HEK293T (cell line): Measurements from ENCODE around the gene PROS1.
"Not testable (repeated sequence)": the region's sequence is repeated elsewhere in the genome, so short reads cannot be mapped to it uniquely, and the experiment has no call there.

Experiments used
- ARNT ChIP-seq: fragments of 450-650 bp; IDR thresholded peaks from 2 replicates; pipeline ENCODE4 v1.6.1; 2017; ENCODE audit warnings: mild to moderate bottlenecking
- BHLHE40 ChIP-seq: fragments of 450-650 bp; IDR thresholded peaks from 2 replicates; pipeline ENCODE4 v1.6.1; 2016; ENCODE audit warnings: mild to moderate bottlenecking, moderate library complexity, borderline replicate concordance
- ELF4 ChIP-seq: fragments of 450-650 bp; IDR thresholded peaks from 2 replicates; pipeline ENCODE4 v1.6.1; 2017; ENCODE audit warnings: antibody characterized with exemption
- FOXA1 ChIP-seq: fragments of 450-650 bp; IDR thresholded peaks from 2 replicates; pipeline ENCODE4 v1.6.1; 2016; ENCODE audit warnings: mild to moderate bottlenecking
- FOXK2 ChIP-seq: fragments of 450-650 bp; IDR thresholded peaks from 2 replicates; pipeline ENCODE4 v1.6.1; 2016; ENCODE audit warnings: mild to moderate bottlenecking
- FOXM1 ChIP-seq: fragments of 450-650 bp; IDR thresholded peaks from 2 replicates; pipeline ENCODE4 v1.6.1; 2017; ENCODE audit warnings: mild to moderate bottlenecking, borderline replicate concordance
- L3MBTL2 ChIP-seq: fragments of 450-650 bp; conservative IDR thresholded peaks from 2 replicates; pipeline ENCODE4 v1.6.1; 2016; ENCODE audit warnings: mild to moderate bottlenecking
- NFRKB ChIP-seq: fragments of 450-650 bp; IDR thresholded peaks from 2 replicates; pipeline ENCODE4 v1.6.1; 2016; ENCODE audit warnings: mild to moderate bottlenecking, moderate library complexity
- PKNOX1 ChIP-seq: fragments of 450-650 bp; IDR thresholded peaks from 2 replicates; pipeline ENCODE4 v1.6.1; 2016
- SP1 ChIP-seq: fragments of 450-650 bp; IDR thresholded peaks from 2 replicates; pipeline ENCODE4 v1.6.1; 2017
- SUZ12 ChIP-seq: fragments of 450-650 bp; IDR thresholded peaks from 2 replicates; pipeline ENCODE4 v1.6.1; 2016; ENCODE audit warnings: mild to moderate bottlenecking
- TARDBP ChIP-seq: fragments of 450-650 bp; IDR thresholded peaks from 2 replicates; pipeline ENCODE4 v1.6.1; 2016
- ZNF384 ChIP-seq: fragments of 450-650 bp; IDR thresholded peaks from 2 replicates; pipeline ENCODE4 v1.6.1; 2016

GRCh38 chr3:93873412-93873811 lies 100.3 kb downstream of the PROS1 start:
- not testable (repeated sequence) for TF ChIP-seq ELF4, BHLHE40, PKNOX1, FOXK2, L3MBTL2, SUZ12, SP1, ZNF384, FOXA1, FOXM1, TARDBP, ARNT, NFRKB
